Nucleus accumbens (tissue), 56 donors: ENCODE data around the gene ERCC2.

Source experiments
- DNase-seq, 56 donors: peaks; one replicate each; lab custom pipeline; 2025; lab: John Stamatoyannopoulos, UW

Gene ERCC2

DNA sequence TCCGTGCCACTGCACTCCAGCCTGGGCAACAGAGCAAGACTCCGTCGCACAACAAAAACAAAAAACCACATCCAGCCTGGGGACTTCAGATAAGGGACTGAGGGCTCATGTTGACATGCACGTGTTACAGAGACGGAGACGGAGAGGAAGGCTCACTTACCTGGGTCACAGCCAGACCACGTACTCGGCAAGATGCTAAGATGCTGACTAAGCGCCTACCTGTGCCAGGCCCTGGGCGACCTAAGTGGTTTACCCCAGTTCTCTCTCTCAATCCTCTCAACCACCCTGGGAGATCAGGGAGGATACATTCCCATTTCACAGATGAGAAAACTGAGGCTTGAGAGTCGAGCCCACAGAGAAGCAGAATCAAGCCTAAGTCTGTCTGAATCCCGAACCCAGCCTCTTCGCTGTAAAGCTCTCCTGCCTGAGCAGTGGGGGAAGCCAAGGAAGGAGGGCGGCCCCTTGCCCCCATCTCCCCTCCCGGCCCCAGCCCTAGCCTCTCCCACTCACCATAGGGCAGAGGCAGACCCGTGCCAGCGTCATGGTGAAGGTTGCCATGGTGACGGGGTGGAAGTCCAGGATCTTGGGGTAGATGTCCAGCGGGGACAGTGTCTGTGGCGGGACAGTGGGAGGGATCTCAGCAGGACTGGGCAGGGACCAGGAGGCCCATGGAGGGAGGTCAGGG, 13.5 kb downstream of the ERCC2 start:
- no peak for DNase-seq

DNA sequence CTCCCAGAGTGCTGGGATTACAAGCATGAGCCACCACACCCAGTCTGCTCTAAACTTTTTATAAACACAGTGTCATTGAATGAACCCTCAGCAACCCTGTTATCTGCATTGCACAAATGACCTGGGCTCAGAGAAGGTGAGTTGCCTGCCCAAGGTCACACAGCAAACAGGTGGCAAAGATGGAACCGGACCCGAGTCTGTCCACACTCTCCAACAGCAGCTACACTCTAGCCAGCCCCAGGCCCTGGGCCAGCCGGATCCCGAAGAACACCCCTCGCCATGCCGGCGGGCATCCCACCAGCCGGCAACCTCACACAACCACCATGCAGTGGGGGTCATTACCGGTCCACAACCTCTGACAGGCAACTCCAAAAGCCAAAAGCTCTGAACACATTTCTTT, 14.5 kb downstream of the ERCC2 start:
- no peak for DNase-seq

DNA sequence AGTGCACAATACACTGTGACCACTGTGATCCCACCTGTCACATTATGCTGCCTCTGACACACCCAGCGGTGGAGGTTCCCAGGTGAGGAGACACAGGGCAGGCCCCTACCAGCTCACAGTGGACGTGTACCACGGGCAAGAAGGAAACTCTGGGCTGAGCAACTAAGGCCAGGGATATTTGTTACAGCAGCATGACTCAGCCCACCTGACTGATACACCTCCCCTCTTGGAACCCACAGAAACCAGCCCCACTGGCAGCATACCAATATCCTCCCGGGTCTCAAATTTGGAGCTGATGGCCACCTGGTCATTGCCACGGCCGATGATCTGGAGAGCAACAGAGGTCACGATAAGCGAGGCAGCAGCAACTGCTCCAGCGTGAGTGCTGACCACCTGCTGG, 15.0 kb downstream of the ERCC2 start:
- no peak for DNase-seq

DNA sequence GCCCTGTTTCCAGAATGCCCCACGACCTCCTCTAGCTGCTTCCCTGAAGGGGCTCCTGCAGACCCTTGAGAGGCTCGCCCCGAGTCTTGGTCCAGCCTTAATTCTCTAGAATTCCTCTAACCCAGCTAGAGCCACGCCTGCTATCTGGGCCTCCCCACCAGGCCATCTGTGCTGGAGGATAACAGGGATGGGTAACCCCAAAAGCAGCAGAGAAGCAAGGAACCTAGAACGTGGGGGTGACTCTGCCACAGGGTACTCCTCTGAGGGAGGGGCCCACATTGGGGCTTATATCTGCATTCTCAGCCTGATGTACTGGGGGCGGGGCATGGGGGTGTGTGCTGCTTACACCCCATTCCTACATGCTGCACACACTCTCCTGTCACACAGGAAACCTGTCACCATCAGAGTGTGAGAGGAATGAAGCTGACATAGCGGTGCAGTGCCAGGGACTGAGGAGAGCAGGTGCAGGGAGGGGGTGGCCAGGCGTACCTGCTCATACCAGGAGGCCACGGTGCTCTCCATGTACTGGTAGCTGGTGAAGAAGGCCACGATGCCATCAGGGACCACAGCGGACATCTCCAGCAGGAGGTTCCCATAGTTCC, 16.0 kb downstream of the ERCC2 start:
- peak in 3 of 56 donors; percentile 5 to 18 (median 8) for DNase-seq

DNA sequence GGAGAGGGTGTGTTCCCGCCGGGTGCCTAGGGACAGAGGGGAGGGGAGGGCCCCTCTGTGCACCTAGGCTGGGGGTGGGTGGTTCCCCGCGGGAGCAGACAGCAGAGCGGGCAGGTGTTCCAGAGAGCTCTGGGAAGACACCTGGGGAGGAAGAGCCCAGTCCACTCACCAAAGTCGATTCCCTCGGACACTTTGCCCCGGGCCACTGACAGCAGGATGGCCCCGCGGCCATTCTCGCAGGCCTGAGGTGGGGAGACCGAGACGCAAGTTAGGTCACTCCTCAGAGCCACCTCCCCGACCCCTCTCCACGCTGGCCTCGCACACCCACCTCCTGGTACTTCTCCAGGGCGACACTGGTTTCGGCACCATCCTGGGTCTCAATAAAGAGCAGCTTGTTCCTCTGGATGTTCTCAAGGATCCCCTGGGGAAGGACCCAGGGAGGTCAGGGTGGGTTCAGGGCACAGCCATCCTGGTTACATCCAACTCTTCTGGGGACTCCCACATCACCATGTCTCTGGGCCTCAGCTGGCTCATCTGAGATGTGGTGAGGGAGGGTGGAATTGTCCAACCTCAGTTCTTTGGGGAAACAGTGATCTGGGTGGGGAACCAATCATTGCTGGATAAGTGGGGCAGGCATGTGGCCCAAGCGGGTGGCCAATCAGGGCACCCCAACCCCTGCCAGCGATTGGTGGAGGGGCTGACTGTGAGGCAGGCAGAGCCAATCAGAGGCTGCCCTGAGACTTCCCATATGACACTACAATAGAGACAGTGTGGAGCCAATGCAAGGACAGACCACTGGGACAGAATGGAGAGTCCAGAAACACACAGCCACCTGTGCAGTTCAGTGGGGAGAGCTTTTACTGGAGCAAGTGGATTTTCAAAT, 17.2 kb downstream of the ERCC2 start:
- no peak for DNase-seq

DNA sequence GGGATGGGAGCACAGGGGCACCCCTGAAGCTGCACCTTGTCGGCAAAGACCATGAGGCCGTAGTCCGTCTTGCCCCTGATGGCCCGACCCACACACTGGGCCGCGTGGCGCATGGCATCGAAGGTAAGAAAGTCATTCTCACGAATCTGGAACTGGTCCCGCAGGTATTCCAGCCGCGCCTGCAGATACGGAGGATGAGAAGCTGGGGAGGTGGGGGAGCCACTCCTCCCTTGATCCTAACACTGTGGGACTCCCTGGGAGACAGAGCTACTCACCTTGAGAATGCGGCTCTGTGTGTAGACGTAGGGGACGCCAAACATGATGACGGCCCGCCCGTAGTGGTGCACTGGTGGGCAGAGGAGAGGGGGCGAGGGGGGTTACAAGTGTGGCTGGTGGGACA, 17.9 kb downstream of the ERCC2 start:
- DNase-seq, result no peak

DNA sequence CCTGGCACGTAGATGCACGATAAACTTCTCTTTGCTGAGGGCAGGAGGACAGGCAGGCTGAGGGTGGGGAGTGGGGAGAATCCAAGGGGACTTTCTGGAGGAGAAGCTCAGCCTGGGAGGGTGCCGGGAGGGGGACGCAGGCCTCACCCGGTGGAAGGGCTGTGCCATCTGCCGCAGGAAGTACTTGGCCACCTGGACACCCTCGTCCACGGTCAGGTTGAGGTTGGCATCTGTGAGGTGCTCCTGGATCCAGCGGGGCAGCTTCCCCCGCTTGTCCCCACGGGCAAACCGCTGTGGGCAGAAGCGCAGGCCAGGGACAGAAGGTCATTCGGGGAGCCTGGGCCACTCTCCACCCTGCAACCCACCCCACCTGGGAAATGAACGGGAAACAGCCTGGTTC, 18.3 kb downstream of the ERCC2 start:
- DNase-seq, result no peak

DNA sequence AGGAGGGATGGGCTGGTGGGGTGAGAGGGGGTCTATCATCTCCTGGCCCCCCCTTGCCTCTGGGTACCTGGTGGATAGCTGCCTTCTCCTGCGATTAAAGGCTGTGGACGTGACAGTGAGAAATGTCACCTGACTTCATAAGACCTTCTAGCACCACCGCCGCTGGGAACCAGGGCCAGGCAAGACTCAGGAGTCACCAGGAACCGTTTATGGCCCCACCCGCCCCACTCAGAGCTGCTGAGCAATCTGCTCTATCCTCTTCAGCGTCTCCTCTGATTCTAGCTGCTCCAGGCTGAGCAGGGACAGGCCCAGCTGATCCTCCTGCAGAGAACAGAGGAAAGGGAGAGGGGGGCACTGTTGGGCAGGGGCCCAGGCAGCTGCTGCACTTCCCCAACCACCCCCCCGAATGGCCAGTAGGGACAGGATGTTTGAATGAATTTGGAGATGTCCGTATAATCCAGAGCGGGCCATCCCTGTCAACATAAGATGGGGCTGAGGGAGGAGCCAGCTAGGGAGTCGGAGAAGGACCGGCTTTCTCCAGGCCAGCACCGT, 18.9 kb downstream of the ERCC2 start:
- no peak for DNase-seq

DNA sequence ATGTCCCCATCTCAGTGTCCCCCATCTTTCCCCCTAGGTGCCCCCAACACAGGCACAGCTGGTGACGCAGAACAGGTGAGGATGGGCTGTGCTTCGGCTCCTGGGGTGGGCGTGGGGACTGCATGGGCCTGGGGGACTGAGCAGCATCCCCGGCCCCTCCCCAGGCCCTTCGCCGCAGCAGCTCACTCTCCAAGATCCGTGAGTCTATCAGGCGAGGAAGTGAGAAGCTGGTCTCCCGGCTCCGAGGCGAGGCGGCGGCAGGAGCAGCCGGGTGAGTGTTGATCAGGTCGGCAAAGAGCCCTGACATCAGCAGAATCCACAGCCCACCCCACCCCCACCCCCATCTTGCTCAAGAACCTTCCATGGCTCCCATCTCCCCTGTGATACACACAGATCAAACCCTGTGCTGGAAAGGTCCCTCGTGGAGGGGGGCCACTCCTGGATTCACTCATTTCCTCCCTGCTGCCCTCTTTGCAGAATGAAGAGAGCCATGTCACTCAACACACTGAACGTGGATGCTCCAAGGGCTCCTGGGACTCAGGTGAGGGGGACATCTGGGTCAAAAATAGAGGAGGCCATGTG, 19.8 kb downstream of the ERCC2 start:
- no peak for DNase-seq

DNA sequence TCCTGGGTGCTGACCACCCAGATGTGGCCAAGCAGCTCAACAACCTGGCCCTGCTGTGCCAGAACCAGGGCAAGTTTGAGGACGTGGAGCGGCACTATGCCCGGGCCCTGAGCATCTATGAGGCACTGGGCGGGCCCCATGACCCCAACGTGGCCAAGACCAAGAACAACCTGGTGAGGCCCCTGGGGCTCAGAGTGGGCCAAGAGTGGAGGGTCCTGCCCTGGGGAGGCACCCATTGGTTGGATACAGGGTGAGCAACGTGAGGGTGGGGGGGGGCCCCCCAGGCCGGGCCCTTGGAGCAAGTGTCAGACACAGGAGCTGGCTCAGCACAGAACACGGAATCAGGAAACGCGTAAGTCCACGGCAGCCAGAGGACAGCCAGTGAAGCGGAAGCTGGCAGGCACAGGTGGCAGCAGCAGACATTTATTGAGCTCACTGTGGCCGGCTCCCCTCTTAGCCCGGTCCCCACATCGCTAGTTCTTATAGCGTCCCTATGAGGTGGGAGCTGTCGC, 20.9 kb downstream of the ERCC2 start:
- DNase-seq, result no peak

DNA sequence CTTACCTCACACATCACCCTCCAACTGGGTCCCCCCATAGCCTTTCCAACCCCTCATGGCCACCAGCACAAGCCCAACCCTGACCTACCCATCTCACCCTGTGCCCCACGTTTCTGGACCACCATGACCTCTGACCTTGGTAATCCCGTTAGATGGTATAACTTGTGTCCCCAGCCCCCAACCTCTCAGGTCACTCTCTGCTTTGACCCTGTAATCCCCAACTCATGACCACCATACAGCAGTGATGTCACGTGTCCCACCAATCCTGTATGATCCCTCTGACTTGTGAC, 21.3 kb downstream of the ERCC2 start:
- no peak for DNase-seq

DNA sequence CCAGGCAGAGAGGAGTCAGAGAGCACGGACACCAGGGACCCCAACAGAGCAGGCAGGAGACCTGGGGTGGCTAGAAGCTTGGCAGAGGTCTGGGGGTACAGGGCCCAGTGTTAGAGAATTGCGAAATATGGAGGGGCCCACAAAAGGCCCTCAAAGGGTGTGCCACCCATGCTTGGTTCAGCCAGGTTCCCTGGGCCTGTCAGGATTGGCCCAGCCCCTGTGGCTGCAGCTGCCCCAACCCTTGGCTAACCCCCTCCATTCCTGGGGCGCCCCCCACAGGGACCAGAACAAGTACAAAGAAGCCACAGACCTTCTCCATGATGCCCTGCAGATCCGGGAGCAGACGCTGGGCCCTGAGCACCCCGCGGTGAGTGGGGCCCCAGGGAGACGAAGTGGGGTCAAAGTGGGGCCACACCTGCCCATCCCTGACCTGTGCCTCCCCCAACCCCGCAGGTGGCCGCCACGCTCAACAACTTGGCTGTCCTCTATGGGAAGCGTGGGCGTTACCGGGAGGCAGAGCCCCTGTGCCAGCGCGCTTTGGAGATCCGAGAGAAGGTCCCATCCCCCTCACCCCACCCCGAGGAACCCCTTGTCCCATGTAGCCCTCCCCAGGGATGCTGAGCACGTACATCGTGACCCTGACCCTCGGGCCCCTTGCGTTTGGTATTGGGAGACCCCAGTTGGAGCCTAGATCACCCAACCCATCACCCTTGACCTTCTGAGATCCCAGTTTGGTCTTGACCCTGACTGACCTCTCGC, 21.8 kb downstream of the ERCC2 start:
- DNase-seq, result no peak

DNA sequence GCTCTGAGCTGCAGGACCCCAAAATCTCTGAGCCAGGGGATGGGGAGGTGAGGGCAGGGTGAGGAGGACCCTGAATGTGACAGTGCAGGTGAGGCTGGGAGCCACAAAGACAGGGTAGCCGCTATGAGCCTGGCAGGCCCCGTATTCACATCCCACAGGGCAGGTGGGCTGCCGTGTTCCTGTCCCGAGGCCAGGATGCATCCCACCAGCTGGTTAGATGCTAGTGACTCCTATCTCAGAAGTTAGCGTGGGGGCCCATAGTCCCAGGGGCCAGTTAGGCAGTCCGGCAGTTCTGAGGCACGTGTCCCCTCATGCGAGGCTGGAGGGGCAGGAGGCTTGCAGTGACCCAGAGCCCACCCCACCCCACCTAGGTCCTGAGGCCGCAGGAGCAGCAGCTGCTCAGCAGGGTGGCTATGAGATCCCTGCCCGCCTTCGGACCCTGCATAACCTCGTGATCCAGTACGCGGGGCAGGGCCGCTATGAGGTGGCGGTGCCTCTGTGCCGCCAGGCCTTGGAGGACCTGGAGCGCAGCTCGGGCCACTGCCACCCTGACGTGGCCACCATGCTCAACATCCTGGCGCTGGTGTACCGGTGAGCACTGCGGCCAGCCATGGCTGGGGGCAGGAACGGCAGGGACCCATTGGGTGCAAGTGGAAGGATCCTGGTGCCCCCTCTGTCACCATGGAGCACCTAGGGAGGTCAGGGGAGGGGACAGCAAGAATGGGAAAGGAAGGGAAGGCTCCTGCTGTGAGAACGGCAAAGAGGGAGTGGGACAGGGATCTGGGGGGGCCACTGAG, 22.6 kb downstream of the ERCC2 start:
- DNase-seq, result no peak

DNA sequence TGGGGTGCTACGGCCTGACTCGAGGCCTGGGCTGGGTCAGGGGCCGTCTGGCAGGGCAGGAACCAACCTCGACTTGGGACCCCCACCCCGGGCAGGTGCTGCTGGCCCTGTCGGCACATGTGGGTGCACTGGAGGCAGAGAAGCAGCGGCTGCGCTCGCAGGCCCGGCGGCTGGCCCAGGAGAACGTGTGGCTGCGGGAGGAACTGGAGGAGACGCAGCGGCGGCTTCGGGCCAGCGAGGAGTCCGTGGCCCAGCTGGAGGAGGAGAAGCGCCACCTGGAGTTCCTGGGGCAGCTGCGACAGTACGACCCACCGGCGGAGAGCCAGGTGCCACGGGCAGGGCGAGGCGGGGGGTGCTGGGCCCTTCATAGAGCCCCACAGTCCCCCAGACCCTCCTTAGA, 23.9 kb downstream of the ERCC2 start:
- DNase-seq, result no peak

DNA sequence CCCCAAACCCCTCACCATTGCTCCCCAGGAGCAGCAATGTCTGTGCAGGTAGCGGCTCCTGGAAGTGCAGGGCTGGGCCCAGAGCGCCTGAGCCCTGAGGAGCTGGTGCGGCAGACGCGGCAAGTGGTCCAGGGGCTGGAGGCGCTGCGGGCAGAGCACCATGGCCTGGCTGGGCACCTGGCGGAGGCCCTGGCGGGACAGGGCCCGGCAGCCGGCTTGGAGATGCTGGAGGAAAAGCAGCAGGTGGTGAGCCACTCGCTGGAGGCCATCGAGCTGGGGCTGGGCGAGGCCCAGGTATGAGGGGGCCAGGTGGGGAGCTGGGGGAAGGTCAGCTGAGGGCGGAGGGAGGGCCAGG, 24.9 kb downstream of the ERCC2 start:
- no peak for DNase-seq

DNA sequence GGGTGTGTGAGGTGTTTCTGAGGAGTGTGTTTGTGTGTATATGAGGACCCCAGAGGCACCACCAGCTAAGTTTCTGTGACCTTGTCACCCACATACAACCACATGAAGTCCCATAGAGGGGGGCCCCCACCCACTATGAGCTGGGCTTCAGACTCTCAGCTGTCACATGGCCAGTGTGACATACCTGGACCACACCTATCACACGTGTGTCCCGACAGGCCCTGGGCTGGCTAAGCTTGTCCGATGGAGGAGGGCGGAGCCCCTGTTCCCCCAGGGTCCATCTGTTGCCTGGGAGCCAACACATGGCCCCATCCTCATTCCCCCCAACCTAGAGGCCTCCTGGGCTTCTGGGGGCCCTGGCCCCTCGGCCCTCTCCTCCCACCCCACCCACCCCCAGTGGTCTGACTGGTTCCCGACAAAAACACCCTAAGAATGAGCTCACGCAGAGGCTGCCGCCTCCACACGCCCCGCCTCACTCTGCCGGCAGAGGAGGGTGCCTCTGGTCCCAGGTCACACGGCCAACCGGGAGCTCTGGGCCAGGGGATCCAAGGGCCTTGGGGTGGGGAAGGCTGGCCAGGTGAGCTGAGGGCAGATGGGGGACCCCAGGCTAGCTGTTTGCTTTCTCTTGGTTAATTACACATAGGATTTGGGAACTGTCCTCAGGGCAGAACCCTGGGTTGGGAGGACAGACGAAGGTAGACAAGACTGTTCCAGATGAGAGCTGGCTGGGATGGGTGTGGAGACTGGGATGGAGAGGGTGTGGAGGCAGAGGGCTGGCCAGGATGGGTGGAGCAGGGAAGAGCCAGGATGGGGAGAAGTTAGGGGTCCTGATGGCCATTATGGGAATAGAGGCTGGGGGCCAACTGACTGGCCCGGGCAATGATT, 25.5 kb downstream of the ERCC2 start:
- no peak for DNase-seq

DNA sequence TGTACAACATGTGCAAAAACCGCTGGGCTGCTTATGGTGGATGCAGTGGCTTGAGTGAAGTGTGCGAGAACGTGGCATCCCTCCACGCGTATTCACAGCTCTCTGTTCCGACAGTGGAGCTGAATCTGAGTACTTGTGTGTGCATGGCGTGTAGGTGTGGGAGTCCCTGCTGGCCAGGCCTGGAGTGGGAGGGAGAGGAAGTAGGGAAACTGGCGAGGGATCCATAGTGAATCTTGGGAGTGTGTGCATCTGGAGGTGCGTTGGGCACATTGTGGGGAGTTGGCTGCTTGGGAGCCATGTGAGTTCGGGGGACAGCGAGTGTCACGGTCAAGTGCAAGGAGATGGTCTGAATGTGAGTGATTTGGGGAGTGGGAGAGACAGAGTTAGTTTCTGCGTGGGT, 27.5 kb downstream of the ERCC2 start:
- no peak for DNase-seq

DNA sequence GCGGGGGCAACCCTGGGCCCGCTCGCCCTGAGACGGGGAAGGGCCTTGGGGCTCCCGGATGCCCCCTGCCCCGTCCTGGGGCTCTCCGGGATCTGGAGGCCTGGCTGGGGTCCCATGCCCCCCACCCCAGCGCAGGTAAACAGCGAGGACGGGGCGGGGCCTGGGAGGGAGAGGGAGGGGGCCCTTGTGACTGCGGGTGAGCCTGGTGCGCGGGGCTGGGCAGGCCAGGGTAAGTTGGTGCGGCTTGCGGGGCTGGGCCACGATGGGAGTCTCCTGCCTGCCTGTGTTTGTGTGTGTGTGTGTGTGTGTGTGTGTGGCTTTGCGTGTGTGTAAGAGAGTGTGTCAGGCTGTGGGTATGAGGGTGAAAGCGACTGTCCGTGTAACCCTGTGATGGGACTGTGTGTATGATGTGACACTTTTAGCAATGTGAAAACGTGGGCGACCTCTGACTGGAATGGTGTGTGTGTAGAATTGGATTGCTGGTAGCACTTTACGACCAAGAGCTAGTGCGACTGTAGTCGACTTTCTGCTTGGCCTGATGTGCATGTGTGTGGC, 29.4 kb downstream of the ERCC2 start:
- no peak for DNase-seq
